Measurements from ENCODE around the gene APBA2. TPM values are rescaled to one million over a fixed set of nuclear protein-coding genes. Genes with fewer than 3 reads are reported as not detected.

APBA2 gene
- total RNA-seq, 1 experiment from 2014 or later, result 0.31 TPM

DNA sequence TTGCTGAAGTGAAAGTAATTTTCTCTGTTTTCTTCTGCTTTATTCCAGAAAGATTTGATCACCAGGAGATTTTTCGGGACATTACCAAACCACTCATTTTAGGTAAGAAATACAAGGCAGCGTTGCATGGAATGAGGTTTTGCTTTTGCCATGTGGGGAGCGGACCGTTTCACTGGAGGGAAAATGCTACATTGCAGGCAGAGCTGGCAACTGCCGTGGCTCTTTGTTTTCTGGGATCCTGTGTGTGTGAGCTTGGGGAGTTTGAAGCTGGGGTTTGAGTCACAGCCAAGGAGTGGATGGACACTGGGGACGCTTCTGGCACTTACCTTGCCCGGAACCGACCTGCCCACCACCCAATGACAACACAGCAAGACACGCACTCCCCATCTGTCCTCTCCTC lies 109.9 kb downstream of the APBA2 start:
- H3K4me3 ChIP-seq (ENCODE audit: low read depth in 2 of 2, low read length in 2 of 2), result no peak overlapping the region
- BruUV-seq (replicated peaks), result no TSS peak
- H3K36me3 ChIP-seq (ENCODE audit: control insufficient read depth, insufficient read depth, low read length), result no peaks in the 10 kb centered on the region
- intact Hi-C loops (cut with micrococcal nuclease; ENCODE audit: unreplicated experiment) (no loop called here), in situ Hi-C loops (cut with HindIII; ENCODE audit: low pct_unique_long_range_greater_than_20kb, low sequenced_read_pairs) (no loop called here)
- H3K27me3 ChIP-seq (ENCODE audit: control insufficient read depth, insufficient read depth, low read length), result no peaks in the 10 kb centered on the region; the same call in 1 of the 2 replicates
- no peak for DNase-seq (ENCODE audit: low read depth, low spot score)
- H3K27ac ChIP-seq (ENCODE audit: low read length), result no peak overlapping the region
- ATAC-seq, result no peak
- POLR2A ChIA-PET, result no interaction called here
- CTCF ChIA-PET, result no interaction called here
- no peaks in the 10 kb centered on the region for H3K4me1 ChIP-seq (ENCODE audit: control insufficient read depth, insufficient read depth, low read length)
- TF ChIP-seq TCF7L2 (IDR thresholded peaks at IDR 0.05; ENCODE audit: low read depth, low read length), result no peak
- TF ChIP-seq CTCF (IDR thresholded peaks at IDR 0.05), result no peak
- TF ChIP-seq SIN3A (IDR thresholded peaks at IDR 0.05; ENCODE audit: borderline replicate concordance, insufficient read depth, low read depth, low read length), result no peak
- TF ChIP-seq POLR2AphosphoS5 (IDR thresholded peaks at IDR 0.05; ENCODE audit: low read depth, low read length), result no peak
- TF ChIP-seq, protein P1, sequence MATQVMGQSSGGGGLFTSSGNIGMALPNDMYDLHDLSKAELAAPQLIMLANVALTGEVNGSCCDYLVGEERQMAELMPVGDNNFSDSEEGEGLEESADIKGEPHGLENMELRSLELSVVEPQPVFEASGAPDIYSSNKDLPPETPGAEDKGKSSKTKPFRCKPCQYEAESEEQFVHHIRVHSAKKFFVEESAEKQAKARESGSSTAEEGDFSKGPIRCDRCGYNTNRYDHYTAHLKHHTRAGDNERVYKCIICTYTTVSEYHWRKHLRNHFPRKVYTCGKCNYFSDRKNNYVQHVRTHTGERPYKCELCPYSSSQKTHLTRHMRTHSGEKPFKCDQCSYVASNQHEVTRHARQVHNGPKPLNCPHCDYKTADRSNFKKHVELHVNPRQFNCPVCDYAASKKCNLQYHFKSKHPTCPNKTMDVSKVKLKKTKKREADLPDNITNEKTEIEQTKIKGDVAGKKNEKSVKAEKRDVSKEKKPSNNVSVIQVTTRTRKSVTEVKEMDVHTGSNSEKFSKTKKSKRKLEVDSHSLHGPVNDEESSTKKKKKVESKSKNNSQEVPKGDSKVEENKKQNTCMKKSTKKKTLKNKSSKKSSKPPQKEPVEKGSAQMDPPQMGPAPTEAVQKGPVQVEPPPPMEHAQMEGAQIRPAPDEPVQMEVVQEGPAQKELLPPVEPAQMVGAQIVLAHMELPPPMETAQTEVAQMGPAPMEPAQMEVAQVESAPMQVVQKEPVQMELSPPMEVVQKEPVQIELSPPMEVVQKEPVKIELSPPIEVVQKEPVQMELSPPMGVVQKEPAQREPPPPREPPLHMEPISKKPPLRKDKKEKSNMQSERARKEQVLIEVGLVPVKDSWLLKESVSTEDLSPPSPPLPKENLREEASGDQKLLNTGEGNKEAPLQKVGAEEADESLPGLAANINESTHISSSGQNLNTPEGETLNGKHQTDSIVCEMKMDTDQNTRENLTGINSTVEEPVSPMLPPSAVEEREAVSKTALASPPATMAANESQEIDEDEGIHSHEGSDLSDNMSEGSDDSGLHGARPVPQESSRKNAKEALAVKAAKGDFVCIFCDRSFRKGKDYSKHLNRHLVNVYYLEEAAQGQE (IDR thresholded peaks at IDR 0.05; ENCODE audit: insufficient read depth in 1 of 2, low read depth in 2 of 2, low read length in 1 of 2), result no peak
- no peaks in the 10 kb centered on the region for H3K9me3 ChIP-seq (ENCODE audit: control insufficient read depth, insufficient read depth, low read depth, low read length)

DNA sequence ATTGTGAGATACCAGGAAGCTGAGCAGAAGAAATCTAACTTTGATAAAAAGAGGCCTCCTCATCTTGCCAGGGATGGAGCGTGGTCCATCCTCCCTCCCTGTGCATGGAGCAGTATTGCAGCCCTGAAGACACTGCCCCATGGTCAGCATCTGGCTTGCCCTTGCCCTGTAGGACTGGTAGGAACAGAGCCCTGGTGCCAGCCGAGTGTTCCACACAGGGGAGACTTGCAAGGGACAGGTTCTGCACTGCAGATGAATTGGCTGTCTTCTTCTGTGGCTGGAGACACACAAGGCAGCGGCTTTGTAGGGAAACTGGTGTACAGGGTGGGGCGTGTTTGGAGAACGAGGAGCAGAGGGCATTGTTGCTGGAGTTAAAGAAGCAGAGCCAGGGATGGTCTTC lies 110.5 kb downstream of the APBA2 start:
- H3K4me3 ChIP-seq (ENCODE audit: low read depth in 2 of 2, low read length in 2 of 2), result no peak overlapping the region
- TF ChIP-seq POLR2AphosphoS5 (IDR thresholded peaks at IDR 0.05; ENCODE audit: low read depth, low read length), result no peak
- TF ChIP-seq, protein P1 (IDR thresholded peaks at IDR 0.05; ENCODE audit: insufficient read depth in 1 of 2, low read depth in 2 of 2, low read length in 1 of 2), result no peak
- TF ChIP-seq SIN3A (IDR thresholded peaks at IDR 0.05; ENCODE audit: borderline replicate concordance, insufficient read depth, low read depth, low read length), result no peak
- TF ChIP-seq CTCF (IDR thresholded peaks at IDR 0.05), result no peak
- TF ChIP-seq TCF7L2 (IDR thresholded peaks at IDR 0.05; ENCODE audit: low read depth, low read length), result no peak
- ATAC-seq (no peak), DNase-seq (ENCODE audit: low read depth, low spot score) (no peak)
- BruUV-seq (replicated peaks), result no TSS peak
- H3K4me1 ChIP-seq (ENCODE audit: control insufficient read depth, insufficient read depth, low read length), result no peaks in the 10 kb centered on the region
- no peak overlapping the region for H3K27ac ChIP-seq (ENCODE audit: low read length)
- no peaks in the 10 kb centered on the region; the same call in 1 of the 2 replicates for H3K27me3 ChIP-seq (ENCODE audit: control insufficient read depth, insufficient read depth, low read length)
- H3K9me3 ChIP-seq (ENCODE audit: control insufficient read depth, insufficient read depth, low read depth, low read length), result no peaks in the 10 kb centered on the region
- in situ Hi-C loops (cut with HindIII; ENCODE audit: low pct_unique_long_range_greater_than_20kb, low sequenced_read_pairs) (no loop called here), intact Hi-C loops (cut with micrococcal nuclease; ENCODE audit: unreplicated experiment) (no loop called here)
- CTCF ChIA-PET, result no interaction called here
- no peaks in the 10 kb centered on the region for H3K36me3 ChIP-seq (ENCODE audit: control insufficient read depth, insufficient read depth, low read length)
- POLR2A ChIA-PET, result no interaction called here
